WI38 (cell line): ENCODE results near the gene ECE1.
"Not testable (repeated sequence)": the region's sequence is repeated elsewhere in the genome, so short reads cannot be mapped to it uniquely, and the experiment has no call there.

Experiments
- H3K4me3 ChIP-seq: 2 replicates; pipeline ENCODE4 v1.5.1; 2011; ENCODE audit warnings: low read depth, mild to moderate bottlenecking, control low read depth, low read length
- TF ChIP-seq, protein P1 (sequence below): IDR thresholded peaks from 2 replicates; pipeline ENCODE4 v1.5.1; 2012; ENCODE audit warnings: low read depth, mild to moderate bottlenecking, control low read depth, low read length

The ECE1 gene

DNA sequence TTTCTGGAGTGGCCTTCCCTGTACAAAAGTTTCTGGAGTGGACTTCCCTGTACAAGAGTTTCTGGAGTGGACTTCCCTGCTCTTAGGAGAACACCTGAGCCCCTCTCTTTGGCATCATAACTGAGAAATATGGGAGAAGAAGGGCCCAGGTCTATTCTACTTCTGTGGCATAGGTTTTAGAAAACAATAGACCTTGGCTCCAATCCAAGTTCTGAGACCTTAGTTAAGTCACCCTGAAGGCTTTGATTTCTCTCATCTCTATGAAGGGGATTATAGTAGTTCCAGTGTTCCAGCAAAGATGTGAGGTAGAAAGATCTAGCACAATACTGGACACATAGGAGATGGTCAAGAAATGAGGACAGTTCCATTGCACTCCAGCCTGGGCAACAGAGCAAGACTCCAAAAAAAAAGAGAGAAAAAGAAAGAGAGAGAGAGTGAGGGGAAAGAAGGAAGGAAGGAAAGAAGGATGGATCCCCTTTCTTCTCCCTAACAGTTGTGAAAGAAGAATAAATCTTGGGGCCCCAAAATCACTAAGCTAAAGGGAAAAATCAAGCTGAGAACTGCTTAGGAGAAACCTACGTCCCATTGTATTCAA lies 100.3 kb downstream of the ECE1 start:
- H3K4me3 ChIP-seq: no peak overlapping the region
- TF ChIP-seq, protein P1, sequence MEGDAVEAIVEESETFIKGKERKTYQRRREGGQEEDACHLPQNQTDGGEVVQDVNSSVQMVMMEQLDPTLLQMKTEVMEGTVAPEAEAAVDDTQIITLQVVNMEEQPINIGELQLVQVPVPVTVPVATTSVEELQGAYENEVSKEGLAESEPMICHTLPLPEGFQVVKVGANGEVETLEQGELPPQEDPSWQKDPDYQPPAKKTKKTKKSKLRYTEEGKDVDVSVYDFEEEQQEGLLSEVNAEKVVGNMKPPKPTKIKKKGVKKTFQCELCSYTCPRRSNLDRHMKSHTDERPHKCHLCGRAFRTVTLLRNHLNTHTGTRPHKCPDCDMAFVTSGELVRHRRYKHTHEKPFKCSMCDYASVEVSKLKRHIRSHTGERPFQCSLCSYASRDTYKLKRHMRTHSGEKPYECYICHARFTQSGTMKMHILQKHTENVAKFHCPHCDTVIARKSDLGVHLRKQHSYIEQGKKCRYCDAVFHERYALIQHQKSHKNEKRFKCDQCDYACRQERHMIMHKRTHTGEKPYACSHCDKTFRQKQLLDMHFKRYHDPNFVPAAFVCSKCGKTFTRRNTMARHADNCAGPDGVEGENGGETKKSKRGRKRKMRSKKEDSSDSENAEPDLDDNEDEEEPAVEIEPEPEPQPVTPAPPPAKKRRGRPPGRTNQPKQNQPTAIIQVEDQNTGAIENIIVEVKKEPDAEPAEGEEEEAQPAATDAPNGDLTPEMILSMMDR: no peak

DNA sequence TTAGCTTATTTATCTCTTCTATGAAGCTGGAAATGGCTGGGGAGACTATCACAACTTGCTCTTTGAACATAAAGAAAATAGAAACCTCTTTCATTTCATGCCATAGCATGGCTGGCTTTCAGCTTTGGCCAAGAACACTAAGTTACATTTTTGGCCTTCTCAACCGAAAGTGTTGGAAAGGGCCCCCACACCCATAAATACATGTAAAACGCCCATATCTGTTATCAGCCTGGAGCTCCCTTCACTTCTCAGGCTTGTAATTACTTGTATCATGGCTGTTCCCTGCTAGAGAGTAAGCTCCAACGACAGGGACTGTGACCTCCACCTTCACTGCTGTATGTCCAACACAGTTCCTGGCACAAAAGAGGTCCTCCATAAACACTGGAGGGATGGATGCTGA lies 100.8 kb downstream of the ECE1 start:
- TF ChIP-seq, protein P1: no peak
- H3K4me3 ChIP-seq: no peak overlapping the region

DNA sequence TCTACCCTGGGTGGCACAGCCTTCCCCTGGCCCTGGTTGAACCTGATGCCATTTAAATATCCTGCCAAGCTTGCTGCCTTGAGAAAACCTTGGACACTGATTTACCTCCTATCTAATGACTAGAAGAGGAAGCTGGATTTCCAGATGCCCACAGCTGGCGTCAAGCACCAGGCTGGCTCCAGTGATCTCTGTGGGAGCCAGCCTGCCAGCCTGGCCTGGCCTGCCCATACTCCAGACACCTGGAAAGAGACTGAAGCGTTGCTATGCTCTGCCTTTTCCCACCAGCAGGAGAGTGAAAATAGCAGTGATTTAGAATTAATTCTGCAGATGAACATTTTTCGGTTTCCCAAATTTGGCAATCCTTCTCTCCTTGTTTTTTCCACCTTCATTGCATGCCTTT lies 102.0 kb downstream of the ECE1 start:
- TF ChIP-seq, protein P1: no peak
- H3K4me3 ChIP-seq: no peak overlapping the region

- TF ChIP-seq, protein P1: no peak
- no peak overlapping the region for H3K4me3 ChIP-seq
Observed at GRCh38 chr1:21185221-21185731, 105.0 kb downstream of the ECE1 start.

DNA sequence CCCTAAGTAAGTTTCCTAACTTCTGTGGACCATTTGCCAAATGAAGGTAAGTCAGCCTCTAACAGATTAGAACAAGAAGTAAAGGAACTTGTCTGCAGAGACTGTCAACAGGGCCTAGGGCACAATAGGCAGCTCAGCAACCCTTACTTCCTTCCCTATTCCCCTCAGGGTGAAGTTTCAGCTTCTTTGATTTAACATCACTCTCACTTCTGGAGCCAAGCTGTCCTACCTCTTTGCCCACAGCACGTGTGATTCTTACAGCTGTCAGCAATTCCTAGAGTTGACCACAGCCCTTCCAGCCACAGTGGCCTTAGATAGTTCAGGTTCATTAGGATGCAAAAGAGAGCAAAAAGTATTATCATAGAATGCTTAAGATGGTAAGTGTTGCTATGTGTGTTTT lies 106.0 kb downstream of the ECE1 start:
- TF ChIP-seq, protein P1: no peak
- H3K4me3 ChIP-seq: no peak overlapping the region

DNA sequence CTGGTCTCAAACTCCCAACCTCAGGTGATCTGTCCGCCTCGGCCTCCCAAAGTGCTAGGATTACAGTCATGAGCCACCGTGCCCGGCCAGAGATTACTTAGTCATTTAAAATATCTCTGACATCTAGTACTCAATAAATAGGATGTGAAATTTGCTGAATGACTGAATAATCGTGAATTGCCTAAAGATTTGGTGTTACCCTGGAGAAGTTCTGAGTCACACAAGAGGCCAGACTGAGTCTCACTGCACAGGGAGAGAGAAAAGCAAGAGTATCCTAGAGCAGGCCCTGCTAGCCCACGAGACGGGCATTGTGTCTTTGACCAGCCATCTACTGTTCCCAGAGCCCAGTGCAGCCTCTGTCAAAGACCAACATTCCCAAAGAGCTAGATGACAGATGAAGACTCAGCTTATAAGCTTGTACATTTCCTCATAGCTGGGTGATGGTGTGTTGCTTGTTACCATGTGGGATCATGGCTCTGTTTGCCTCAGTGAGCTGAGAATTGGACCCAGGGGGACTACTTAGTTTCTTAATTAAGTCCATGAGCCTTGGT lies 108.0 kb downstream of the ECE1 start:
- TF ChIP-seq, protein P1: no peak
- no peak overlapping the region for H3K4me3 ChIP-seq

- H3K4me3 ChIP-seq: not testable (repeated sequence)
Observed at GRCh38 chr1:21178271-21178670, 112.0 kb downstream of the ECE1 start.
